ENCODE measurements around the gene FAIM2. TPM values are rescaled to one million over a fixed set of nuclear protein-coding genes. Genes with fewer than 3 reads are reported as not detected.

Gene FAIM2
- total RNA-seq, 1 experiment from 2014 or later, result 0.49 TPM

- DNase-seq (ENCODE audit: low read depth, low spot score) (no peak), ATAC-seq (no peak)
- Histone ChIP-seq H3K27me3 (ENCODE audit: control insufficient read depth, insufficient read depth, low read length) (no peaks in the 10 kb centered on the region), H3K9me3 (ENCODE audit: control insufficient read depth, insufficient read depth, low read depth, low read length) (no peaks in the 10 kb centered on the region), H3K27ac (ENCODE audit: low read length) (peak overlapping the region; percentile 31), H3K4me3 (ENCODE audit: low read depth in 2 of 2, low read length in 2 of 2) (no peak overlapping the region), H3K36me3 (ENCODE audit: control insufficient read depth, insufficient read depth, low read length) (no peaks in the 10 kb centered on the region), H3K4me1 (ENCODE audit: control insufficient read depth, insufficient read depth, low read length) (peaks cover 12% of the 10 kb centered on the region)
- TF ChIP-seq CTCF (IDR thresholded peaks at IDR 0.05), result no peak
- no peak for TF ChIP-seq TCF7L2 (IDR thresholded peaks at IDR 0.05; ENCODE audit: low read depth, low read length)
- TF ChIP-seq REST (IDR thresholded peaks at IDR 0.05; ENCODE audit: insufficient read depth in 1 of 2, low read depth in 2 of 2, low read length in 1 of 2), result no peak
- no peak for TF ChIP-seq SIN3A (IDR thresholded peaks at IDR 0.05; ENCODE audit: borderline replicate concordance, insufficient read depth, low read depth, low read length)
- no peak for TF ChIP-seq POLR2AphosphoS5 (IDR thresholded peaks at IDR 0.05; ENCODE audit: low read depth, low read length)
- BruUV-seq (replicated peaks), result no TSS peak
- intact Hi-C loops (cut with micrococcal nuclease; ENCODE audit: unreplicated experiment) (loop anchor here (5.0 to 10.0 kb wide), 2 partner anchors 83 to 175 kb away; no protein-coding TSS in a partner anchor), in situ Hi-C loops (cut with HindIII; ENCODE audit: low pct_unique_long_range_greater_than_20kb, low sequenced_read_pairs) (no loop called here)
- ChIA-PET CTCF (interaction anchor here (0.6 kb wide), 1 partner anchor 141 kb away, joined by 5 read pairs; no protein-coding TSS in a partner anchor), POLR2A (interaction anchor here (0.7 kb wide), 1 partner anchor 123 kb away, joined by 3 read pairs; no protein-coding TSS in a partner anchor)
These were observed 46.2 kb upstream of the FAIM2 start for GRCh38 chr12:49949866-49950265.

- POLR2A ChIA-PET, result interaction anchor here (0.7 kb wide), 1 partner anchor 124 kb away, joined by 3 read pairs; no protein-coding TSS in a partner anchor
- CTCF ChIA-PET, result interaction anchor here (0.5 to 0.6 kb wide), 2 partner anchors 29 to 142 kb away, joined by 3 to 5 read pairs; no protein-coding TSS in a partner anchor
These were observed 45.5 kb upstream of the FAIM2 start for GRCh38 chr12:49948866-49949845.

More at GRCh38 chr12:49948866-49949845, 45.5 kb upstream of the FAIM2 start:
- H3K27me3 ChIP-seq (ENCODE audit: control insufficient read depth, insufficient read depth, low read length), result no peaks in the 10 kb centered on the region
- TF ChIP-seq SIN3A (IDR thresholded peaks at IDR 0.05; ENCODE audit: borderline replicate concordance, insufficient read depth, low read depth, low read length), result no peak
- TF ChIP-seq REST (IDR thresholded peaks at IDR 0.05; ENCODE audit: insufficient read depth in 1 of 2, low read depth in 2 of 2, low read length in 1 of 2), result no peak
- TF ChIP-seq TCF7L2 (IDR thresholded peaks at IDR 0.05; ENCODE audit: low read depth, low read length), result no peak
- TF ChIP-seq POLR2AphosphoS5 (IDR thresholded peaks at IDR 0.05; ENCODE audit: low read depth, low read length), result no peak
- TF ChIP-seq CTCF (IDR thresholded peaks at IDR 0.05), result no peak
- H3K9me3 ChIP-seq (ENCODE audit: control insufficient read depth, insufficient read depth, low read depth, low read length), result no peaks in the 10 kb centered on the region
- ATAC-seq (no peak), DNase-seq (ENCODE audit: low read depth, low spot score) (no peak)
- H3K27ac ChIP-seq (ENCODE audit: low read length), result peak overlapping the region; percentile 31
- intact Hi-C loops (cut with micrococcal nuclease; ENCODE audit: unreplicated experiment) (loop anchor here (5.0 kb wide), 1 partner anchor 82 kb away; no protein-coding TSS in a partner anchor), in situ Hi-C loops (cut with HindIII; ENCODE audit: low pct_unique_long_range_greater_than_20kb, low sequenced_read_pairs) (no loop called here)
- H3K36me3 ChIP-seq (ENCODE audit: control insufficient read depth, insufficient read depth, low read length), result no peaks in the 10 kb centered on the region
- H3K4me3 ChIP-seq (ENCODE audit: low read depth in 2 of 2, low read length in 2 of 2), result no peak overlapping the region
- H3K4me1 ChIP-seq (ENCODE audit: control insufficient read depth, insufficient read depth, low read length), result peaks cover 13% of the 10 kb centered on the region
- BruUV-seq (replicated peaks), result no TSS peak

All from Panc1 (cell line).